GM18907 (cell line): Measurements from ENCODE around the gene SFSWAP.
"Not testable (repeated sequence)": the region's sequence is repeated elsewhere in the genome, so short reads cannot be mapped to it uniquely, and the experiment has no call there.

Experiments used
- ATAC-seq: cut with Tn5 transposase; IDR thresholded peaks from one replicate; pipeline ENCODE4 v1.9.1; 2021; ENCODE audit warnings: mild to moderate bottlenecking, moderate library complexity; ENCODE audit not compliant: unreplicated experiment

The SFSWAP gene

DNA sequence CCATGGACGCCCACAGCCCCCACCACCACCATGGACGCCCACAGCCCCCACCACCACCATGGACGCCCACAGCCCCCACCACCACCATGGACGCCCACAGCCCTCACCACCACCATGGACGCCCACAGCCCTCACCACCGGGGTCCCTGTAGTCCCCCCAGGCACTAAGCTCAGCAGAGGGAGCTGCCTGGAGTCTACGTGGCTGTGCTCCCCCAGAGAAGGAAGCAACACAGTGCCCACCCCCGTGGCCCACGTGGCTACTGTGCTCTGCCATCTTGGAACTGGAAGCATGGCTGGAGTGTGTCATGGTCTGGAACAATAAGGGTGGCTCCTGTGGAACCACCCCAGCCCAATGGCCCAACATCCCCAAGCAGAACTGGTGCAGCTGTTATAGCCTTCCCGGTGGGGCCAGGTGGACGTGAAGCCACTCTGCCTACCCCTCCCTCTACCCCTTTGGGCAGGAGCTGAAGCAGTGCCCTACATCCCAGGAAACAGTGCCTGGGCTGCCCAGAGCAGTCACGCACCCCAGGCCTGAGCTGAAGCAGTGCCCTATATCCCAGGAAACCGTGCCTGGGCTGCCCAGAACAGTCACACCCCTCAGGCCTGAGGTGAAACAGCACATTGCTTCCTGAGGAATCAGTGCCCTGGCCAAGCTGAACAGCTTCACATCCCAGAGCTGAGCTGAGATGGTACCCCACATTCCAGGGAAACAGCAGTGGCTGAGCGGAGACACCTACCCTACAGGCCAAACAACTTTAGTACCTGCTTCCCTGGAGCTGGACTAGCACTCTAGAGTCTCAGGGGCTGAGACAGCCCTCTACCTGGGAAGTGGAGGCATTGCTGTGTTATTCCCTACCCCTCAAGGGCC, 9.0 kb upstream of the SFSWAP start:
- ATAC-seq, result no peak

DNA sequence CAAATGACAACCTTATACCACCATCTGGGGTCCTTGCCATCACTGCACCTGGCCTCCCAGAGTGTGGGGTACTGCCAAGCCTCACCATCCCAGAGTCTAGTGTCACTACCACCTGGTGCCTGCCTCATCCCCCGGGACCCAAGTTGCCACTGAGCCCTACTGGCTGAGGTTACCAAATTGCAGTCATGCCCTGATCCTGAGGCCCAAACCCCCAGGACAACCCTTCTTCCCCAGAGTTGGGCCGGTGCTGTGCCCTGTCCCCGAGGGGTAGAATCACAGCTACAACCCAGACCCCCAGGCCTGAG, 8.4 kb upstream of the SFSWAP start:
- no peak for ATAC-seq

DNA sequence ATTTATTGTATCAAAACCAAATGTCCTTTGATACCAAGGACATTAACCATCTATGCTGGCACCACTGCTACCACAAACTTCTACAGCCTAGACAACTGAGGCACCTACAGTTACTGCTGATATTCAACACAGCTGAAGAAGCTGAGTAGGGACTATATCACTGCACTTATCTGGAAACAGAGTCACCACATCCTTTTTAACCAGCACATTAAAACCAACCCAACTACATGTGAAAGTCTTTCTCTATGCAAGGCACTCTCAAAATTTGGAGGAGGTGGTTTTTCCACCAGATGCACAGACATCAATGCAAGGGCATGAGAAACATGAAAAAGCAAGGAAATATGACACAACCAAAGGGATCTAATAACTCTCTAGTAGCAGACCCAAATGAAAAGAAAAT, 7.7 kb upstream of the SFSWAP start:
- ATAC-seq, result no peak

DNA sequence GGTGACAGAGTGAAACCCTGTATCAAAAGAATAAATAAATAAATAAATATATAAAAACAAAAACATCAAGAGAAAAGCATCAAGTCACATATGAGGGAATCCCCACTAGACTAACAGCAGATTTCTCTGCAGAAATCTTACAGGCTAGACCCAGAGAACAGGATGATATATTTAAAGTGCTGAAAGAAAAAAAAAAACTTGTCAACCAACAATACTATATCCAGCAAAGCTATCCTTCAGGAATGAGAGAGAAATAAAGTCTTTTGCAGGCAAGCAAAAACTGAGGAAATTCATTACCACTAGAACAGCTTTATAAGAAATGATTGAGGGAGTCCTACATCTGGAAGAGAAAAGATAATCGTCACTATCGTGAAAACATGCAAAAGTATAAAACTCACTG, 6.4 kb upstream of the SFSWAP start:
- ATAC-seq, result no peak

DNA sequence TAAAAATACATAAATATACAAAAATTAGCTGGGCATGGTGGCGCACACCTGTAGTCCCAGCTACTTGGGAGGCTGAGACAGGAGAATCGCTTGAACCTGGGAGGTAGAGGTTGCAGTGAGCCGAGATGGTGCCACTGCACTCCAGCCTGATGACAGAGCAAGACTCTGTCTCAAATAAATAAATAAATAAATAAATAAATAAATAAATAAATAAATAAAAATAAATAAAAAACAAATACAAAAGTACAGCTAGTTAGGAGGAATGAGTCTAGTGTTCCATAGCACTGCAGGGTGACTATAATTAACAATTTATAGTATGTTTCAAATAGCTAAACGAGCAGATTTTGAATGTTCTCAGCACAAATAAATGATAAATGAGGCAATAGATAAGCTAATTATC, 4.2 kb upstream of the SFSWAP start:
- ATAC-seq, result not testable (repeated sequence)

DNA sequence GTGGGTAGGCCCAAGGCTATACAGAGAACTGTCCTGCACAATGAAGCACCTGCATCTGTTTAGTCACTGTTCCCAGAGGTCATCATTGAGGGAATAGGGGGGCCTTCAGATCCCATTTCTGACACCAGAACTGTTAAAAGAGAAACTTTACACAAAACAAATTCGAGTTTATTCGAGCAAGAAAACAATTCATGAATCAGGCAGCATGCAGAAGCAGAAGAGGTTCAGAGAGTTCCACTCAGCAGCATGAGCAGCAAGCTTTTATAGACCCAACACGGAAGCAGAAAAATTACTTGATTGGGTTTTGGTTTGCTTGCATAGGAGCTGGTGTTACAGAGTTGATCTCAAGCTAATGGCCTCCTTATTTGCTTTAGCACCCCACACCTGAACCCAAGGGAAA, 1.7 kb upstream of the SFSWAP start:
- no peak for ATAC-seq

DNA sequence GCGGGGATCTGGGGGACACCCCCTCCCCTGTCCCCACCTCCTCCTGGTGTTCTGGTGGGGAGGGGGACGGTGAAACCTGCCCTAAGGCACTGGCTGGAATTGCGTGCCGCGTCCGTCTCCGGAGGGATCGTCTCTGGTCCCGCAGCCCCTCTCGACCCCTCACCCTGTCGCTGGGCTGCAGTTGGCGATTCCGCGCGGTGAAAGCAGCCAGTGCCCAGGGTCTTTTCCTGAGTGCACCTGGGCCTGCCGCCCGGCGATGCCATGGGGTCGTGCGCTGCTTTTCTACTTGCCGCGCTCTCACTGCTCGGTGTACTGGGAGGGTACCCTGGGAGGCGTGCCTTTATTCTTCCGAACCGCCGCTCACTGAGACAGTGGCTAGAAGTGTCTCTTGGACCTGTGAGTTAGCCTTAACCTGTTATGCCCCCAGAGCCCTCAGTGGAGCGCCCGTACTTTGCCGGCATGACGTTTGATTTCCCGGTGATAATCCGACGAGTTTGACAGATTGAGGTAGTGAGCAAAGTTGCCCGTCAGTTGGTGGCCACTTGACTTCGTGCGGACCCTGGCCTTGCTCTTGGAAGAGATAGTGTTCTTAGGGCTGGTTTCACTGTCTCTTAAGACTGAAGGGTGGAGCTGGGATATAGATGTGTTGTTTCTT, 788 bp downstream of the SFSWAP start:
- no peak for ATAC-seq

DNA sequence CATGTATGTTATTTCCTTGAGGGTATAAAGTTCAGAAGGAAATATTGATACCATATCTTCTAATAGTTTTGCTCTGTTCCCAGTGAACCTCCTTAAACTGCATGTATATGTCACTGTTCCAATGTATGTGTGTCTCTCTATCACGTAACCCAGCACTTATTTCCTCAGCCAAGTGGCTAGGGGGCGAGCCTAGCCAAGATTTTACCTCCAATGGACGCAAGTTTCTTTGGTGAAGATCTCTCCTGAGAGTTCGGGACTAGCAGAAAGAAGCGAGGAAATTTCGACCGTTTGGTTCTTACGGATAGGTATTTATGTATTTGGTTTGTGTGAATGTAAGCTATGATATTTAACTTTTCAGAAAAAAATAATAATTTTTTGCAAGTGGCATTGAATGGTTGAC, 2.5 kb downstream of the SFSWAP start:
- no peak for ATAC-seq

DNA sequence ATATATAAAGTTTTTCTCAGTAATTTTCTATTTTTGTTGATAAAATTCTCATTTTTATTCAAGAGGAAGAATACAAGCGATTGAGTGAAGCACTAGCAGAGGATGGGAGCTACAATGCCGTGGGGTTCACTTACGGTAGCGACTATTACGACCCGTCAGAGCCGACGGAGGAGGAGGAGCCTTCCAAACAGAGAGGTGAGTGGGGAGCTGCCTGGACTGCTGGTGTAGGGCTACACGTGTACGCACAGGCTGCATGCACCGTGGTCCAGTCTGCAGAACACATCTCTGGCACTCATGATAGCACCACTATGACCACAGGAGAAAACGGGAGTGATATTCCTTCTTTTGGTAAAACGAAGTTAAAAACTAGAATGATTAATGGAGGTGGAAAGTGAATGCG, 3.9 kb downstream of the SFSWAP start:
- ATAC-seq, result no peak

DNA sequence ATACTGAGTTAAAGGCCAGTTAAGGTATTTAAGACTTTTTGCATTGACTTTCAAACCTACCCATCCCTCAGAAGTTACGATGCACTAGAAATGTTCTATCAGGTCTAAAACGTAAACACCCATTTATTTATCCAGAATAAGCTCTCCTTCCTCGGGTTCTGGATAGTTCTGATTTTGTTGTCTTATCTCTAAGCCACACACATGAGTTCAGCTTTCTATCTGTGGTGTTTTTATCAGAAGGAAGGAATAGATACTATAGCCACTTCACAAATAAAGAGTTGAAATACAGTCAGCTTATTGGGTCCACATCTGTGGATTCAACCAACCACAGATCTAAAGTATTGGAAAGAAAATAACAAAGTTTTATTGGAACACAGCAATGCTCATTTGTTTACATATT, 5.4 kb downstream of the SFSWAP start:
- no peak for ATAC-seq

DNA sequence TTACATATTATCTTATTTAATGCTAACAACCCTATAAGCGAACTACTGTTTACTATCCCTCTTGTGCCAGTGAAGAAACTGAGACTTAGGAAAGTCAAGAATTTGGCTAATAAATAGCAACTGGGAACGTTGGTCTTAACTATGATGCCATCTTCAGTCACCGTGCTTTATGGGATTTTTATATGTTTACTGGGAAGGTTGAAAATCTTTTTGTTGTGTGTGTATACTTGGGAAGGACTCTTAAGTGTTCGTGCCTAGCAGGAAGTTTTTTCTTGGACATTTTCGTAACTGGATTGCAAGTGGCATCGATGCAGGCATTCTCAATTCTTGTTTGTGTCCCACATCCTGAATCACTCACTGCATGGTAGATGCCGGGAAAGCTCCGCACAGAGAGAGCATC, 9.4 kb downstream of the SFSWAP start:
- ATAC-seq, result no peak

DNA sequence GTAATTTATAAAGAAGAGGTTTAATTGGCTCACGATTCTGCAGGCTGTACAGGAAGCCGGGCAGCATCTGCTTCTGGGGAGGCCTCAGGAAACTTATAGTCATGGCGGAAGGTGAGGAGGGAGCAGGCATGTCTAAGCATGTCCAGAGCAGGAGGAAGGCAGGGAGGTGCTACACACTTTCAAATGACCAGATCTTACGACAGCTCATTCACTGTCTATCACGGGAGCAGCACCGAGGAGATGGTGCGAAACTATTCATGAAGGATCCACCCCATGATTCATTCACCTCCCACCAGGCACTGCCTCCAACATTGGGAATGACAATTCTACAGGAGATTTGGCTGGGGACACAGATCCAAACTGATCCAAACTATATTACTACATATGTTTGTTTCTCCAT, 10.0 kb downstream of the SFSWAP start:
- no peak for ATAC-seq

DNA sequence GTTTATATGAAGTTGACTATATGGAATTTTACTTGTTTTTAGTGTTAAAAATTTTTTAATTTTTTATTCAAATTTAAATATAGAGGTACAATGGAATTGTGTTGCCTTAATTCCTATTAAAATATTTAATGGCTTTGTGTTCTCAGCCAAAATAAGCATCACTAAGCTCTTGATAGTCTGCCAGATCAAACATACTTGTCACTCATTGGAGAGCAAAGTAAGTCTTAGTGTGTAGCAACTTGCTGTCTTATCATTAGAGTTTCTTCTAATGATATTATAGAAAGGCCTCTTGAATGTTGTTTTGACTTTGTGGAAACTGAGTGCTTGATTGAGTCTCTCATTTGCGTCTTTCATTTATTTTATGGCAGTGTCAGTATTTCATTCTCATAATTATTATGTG, 10.7 kb downstream of the SFSWAP start:
- no peak for ATAC-seq

DNA sequence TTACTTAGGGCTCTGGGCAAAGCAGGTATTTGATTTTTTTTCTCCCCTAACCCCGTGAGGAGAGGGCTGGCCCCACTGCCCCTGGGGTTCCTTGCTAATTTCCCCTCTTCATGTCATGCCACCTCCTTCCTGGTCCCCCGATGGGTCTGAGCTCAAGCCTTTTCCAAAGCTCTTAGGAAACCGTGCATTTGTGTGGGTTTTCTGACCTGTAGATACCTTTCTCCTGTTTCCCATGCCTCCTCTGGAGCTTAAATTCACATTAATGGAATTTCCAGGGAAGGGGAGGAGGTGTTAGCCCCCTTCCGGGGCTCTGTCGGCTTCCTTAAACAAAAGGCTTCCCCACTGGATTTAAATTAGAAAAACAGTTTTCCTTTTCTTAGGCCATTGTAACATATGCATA, 12.6 kb downstream of the SFSWAP start:
- ATAC-seq, result no peak

DNA sequence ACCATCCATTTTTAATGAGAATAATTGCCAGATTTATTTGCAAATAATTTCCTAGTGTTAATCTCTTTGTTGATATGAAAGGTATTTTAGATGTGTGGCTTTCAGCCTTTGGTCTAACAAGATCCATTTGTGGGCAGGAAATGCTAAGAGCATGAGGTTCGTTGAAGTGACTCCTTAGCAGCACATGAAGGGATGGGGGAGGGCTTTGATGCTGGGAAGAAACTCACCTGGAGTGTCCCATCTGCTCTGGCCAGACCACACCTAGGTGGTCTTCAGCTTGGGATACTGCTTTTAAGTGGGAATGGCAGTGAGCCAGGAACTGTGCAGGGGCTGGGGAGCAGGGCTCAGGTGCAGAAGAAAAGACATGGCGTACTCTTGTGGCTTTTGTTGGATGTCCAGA, 13.6 kb downstream of the SFSWAP start:
- ATAC-seq, result no peak

DNA sequence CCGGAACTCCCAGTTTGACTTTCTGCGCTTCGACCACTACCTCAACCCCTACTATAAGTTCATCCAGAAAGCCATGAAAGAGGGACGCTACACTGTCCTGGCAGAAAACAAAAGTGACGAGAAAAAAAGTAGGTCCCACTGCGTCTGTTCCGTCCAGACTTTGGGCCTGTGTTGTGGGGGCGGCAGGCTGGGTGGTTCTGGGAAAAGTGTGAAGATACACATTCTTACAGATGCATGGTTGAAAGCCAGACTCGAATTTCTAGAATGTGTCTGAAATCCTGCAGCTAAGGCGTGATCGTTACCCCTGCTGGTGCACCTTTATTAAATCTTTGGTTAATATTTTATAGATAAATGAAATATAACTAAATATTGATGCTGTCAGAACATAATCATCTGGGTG, 14.6 kb downstream of the SFSWAP start:
- no peak for ATAC-seq

DNA sequence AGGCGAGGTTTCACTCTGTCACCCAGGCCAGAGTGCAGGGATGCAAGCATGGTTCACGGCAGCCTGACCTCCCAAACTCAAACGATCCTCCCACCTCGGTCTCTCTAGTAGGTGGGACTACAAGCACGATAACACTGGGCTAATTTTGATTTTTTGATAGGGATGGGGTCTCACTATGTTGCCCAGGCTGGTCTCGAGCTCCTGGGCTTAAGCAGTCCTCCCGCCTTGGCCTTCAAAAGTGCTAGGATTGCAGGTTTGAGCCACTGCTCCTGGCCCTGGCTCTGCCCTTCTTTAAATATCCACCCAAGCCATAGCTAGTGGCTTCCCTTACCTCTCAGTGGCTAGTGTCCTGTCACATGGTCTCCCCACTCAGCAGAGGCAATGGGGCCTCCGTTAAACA, 17.8 kb downstream of the SFSWAP start:
- no peak for ATAC-seq

DNA sequence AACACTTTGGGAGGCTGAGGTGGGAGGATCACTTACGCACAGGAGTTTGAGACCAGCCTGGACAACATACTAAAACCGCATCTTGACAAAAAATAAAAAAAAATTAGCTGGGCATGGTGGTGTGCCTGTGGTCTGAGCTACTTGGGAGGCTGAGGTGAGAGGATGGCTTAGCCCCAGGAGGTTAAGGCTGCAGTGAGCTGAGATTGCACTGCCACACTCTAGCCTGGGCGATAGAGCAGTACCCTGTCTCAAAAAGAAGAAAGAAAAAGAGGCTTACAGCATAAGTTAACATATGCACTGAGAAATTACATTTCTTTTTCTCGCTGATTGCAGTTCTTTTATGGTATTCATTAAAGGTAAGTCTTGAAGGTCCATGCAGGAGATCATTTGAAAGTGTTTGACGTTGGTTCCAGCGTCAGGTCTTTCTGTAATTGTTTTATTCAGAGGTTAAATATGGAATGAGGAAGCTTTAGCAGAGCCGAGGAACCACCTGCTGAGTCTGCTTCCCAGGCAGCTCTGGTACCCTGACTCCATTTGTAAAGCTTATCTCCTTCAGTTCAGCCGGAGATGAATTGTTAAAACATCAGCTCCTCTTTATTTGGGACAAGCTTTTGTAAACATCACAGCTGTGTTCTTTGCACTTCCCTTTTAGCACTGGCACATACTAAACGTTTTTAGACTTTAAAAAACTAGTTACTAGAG, 18.5 kb downstream of the SFSWAP start:
- ATAC-seq, result no peak

DNA sequence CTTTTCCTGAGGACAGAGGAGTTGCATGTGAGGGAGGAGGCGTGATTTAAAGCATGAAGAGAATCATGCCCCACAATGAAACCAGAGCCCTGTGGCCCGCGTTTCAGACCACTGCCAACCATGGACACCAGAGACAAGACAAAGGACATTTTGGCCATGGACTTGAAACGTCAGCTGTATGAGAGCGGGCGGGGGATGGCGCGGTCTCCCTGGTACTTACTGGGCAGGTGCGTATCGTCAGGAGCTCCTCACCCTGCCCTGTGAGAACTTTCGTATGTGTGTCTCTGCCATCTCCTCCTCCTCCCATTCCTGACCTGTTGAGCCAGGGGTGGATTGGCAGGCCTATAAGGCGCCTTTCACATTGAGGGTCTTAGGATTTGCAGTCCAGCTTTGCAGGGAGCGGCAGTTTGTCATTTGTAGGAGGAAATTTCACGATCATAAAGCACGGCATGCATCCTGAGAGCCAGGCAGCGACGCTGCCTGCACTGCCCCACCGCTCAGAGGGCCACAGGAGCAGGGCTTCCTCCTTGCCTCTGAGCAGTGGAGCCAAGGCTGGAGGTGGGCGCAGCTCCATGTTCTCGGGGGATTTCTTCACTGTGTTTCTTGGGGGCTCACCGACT, 22.2 kb downstream of the SFSWAP start:
- ATAC-seq, result no peak

DNA sequence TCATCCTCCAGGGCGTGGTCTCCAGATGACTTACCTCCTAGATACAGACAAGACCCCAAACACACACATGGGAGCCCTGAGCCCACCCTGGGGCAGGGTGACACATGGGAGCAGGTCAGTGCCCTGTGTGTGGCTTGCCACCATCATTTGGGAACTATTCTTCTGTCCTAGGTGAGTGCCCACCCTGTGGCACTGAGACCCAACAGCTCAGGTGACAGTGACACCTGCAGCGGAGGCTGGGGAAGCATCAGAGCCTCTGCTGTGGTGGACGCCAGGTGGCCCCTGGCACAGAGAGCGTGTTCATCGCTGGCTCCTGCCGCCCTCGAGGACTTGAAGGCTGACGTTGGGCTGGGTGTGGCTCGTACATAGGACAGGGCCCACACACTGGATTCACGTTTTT, 23.0 kb downstream of the SFSWAP start:
- ATAC-seq, result no peak

DNA sequence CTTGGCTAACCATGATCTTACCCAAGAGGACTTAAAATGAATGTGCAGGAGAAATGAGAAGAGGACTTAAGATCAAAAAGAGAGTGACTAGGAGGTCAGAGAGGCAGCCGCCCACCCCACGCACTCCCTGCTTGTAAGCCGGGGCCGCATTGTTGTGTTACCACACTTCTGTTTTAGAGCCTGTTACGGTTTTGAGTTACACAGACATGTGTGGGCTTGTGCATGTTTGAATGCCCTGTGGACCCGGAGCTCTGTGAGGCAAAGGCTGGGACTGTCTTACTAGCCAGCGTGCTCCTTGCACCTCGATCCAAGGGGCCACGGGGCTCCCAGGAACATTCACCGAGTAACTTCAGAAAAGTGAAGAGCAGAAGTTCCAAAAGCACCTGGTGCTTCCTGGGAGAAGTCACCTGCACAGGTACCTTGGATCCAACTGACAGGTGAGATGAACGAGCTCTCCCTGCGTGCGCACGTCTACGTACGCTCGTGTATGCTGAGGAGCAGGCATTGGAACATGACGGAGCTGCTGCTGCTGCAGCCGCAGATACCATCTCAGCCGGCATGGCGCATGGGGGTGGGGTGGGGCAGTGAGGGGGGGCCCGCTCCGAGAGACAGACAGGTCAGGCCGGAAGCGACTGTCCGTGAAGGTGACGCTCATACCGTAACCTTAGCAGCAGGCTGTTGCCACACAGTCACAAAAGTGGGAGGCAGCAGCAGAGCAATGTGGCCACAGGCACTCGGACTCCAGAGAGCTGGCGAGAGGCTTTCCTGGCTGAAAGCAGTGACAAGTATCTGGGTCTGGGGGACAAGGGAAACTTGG, 23.7 kb downstream of the SFSWAP start:
- ATAC-seq, result no peak
